A549 treated with DMSO at 1 μM for 4 hours (cell line): ENCODE data around the gene MYT1. TPM values are rescaled to one million over a fixed set of nuclear protein-coding genes. Genes with fewer than 3 reads are reported as not detected.

Experiments used
- total RNA-seq: library from RNA; stranded (reverse); fragments of 200-300 nt; extraction: Qiagen RNA extraction; gene quantifications from 5 replicates; pipeline ENCODE4 v1.2.3, GENCODE V29; 2022; ENCODE audit warnings: low read depth

The MYT1 gene
- 0.09 to 0.38 TPM (median 0.13 TPM) in 5 replicates for total RNA-seq

GRCh38 chr20:64164123-64164836 is at the start of gene MYT1:
MYT1 (plus strand) TSS chr20:64164452; CDS start chr20:64198862, 34,410 bp downstream.

GRCh38 chr20:64255361-64256281 is 91.4 kb downstream of the MYT1 start, which contains the start of gene PCMTD2:
PCMTD2 (plus strand) TSS chr20:64255748; CDS start chr20:64259966, 4,218 bp downstream.

Other genes with a start within 250 kb of the MYT1 start
- 22.8 to 34.9 TPM (median 29.4 TPM) in 5 replicates for gene UCKL1, start 208.0 kb upstream of the MYT1 start, total RNA-seq
- gene ZNF512B, start 194.5 kb upstream of the MYT1 start, total RNA-seq, result 10.0 to 13.3 TPM (median 12.2 TPM) in 5 replicates
- gene SAMD10, start 184.8 kb upstream of the MYT1 start, total RNA-seq, result 0.10 to 0.13 TPM in 2 of 5 replicates, not detected in the others
- gene PRPF6, start 183.3 kb upstream of the MYT1 start, total RNA-seq, result 52.6 to 60.3 TPM (median 55.1 TPM) in 5 replicates
- 0.19 to 0.39 TPM (median 0.33 TPM) in 5 replicates for gene C20orf204, start 128.3 kb upstream of the MYT1 start, total RNA-seq
- 1.1 to 2.3 TPM (median 1.7 TPM) in 5 replicates for gene SOX18, start 114.8 kb upstream of the MYT1 start, total RNA-seq
- gene TCEA2, start 101.3 kb upstream of the MYT1 start, total RNA-seq, result 38.4 to 48.7 TPM (median 42.8 TPM) in 5 replicates
- gene RGS19, start 84.9 kb upstream of the MYT1 start, total RNA-seq, result 15.3 to 25.0 TPM (median 23.1 TPM) in 5 replicates
- gene OPRL1, start 84.4 kb upstream of the MYT1 start, total RNA-seq, result 0.40 to 0.71 TPM (median 0.51 TPM) in 5 replicates
- 1.3 to 1.8 TPM (median 1.4 TPM) in 4 of 5 replicates, not detected in the other for gene LKAAEAR1, start 80.1 kb upstream of the MYT1 start, total RNA-seq
- not detected in 5 replicates for gene NPBWR2, start 56.9 kb upstream of the MYT1 start, total RNA-seq
- 9.9 to 17.4 TPM (median 13.4 TPM) in 5 replicates for gene PCMTD2, start 91.3 kb downstream of the MYT1 start, total RNA-seq